PC-9 (cell line): Measurements from ENCODE around the gene EFNA4. TPM values are rescaled to one million over a fixed set of nuclear protein-coding genes. Genes with fewer than 3 reads are reported as not detected.

Source experiments
- BruUV-seq: library from RNA; stranded (reverse); fragments of 400-500 nt; replicated peaks from 2 replicates; lab custom pipeline; 2021; lab: Mats Ljungman, UMichigan
- CTCF ChIA-PET: fragments of 300-600 bp; sonication (Branson Sonifier 250); formaldehyde crosslinking; loops from one replicate; lab custom pipeline; 2022; ENCODE audit warnings: antibody characterized with exemption; lab: Charles Lee
- POLR2A ChIA-PET: fragments of 300-600 bp; sonication (Branson Sonifier 250); formaldehyde crosslinking; loops from one replicate; lab custom pipeline; 2022; ENCODE audit warnings: antibody characterized with exemption; ENCODE audit not compliant: unreplicated experiment; lab: Charles Lee
- DNase-seq, 2 experiments: peaks; one replicate each; pipeline versions ENCODE4 v3.0.0 to v3.0.0-alpha.2; 2015 to 2022; ENCODE audit warnings: mixed read lengths in 1 of 2
- H2AFZ ChIP-seq: fragments of 200-600 bp; sonication (generic); 2 replicates; pipeline ENCODE4 v1.8.1; 2017; ENCODE audit warnings: antibody characterized with exemption
- H3F3A ChIP-seq: fragments of 200-600 bp; sonication (generic); 2 replicates; pipeline ENCODE4 v1.8.1; 2017; ENCODE audit warnings: antibody characterized with exemption, mild to moderate bottlenecking, low read depth; ENCODE audit not compliant: insufficient read depth
- H3K27ac ChIP-seq: fragments of 200-600 bp; sonication (generic); 2 replicates; pipeline ENCODE4 v1.6.1; 2016; ENCODE audit warnings: mixed run types
- H3K27me3 ChIP-seq: fragments of 200-600 bp; sonication (generic); 2 replicates; pipeline ENCODE4 v1.6.1; 2016; ENCODE audit warnings: low read depth, mixed run types; ENCODE audit not compliant: insufficient read depth
- H3K36me3 ChIP-seq: fragments of 200-600 bp; sonication (generic); 2 replicates; pipeline ENCODE4 v1.6.1; 2016; ENCODE audit warnings: low read depth, mixed run types
- H3K4me1 ChIP-seq: fragments of 200-600 bp; sonication (generic); replicated peaks from 2 replicates; pipeline ENCODE4 v1.6.1; 2016; ENCODE audit warnings: mixed run types; ENCODE audit not compliant: insufficient read depth
- H3K4me2 ChIP-seq: fragments of 200-600 bp; sonication (generic); 2 replicates; pipeline ENCODE4 v1.6.1; 2017; ENCODE audit warnings: mixed run types
- H3K4me3 ChIP-seq: fragments of 200-600 bp; sonication (generic); 2 replicates; pipeline ENCODE4 v1.6.1; 2016; ENCODE audit warnings: mixed run types
- H3K79me2 ChIP-seq: fragments of 200-600 bp; sonication (generic); 2 replicates; pipeline ENCODE4 v1.6.1; 2017; ENCODE audit warnings: low read depth, mixed run types
- H3K9me2 ChIP-seq: fragments of 200-600 bp; sonication (generic); 2 replicates; pipeline ENCODE4 v1.8.1; 2017; ENCODE audit warnings: mild to moderate bottlenecking; ENCODE audit not compliant: insufficient read depth
- H3K9me3 ChIP-seq: fragments of 200-600 bp; sonication (generic); 2 replicates; pipeline ENCODE4 v1.8.1; 2016; ENCODE audit warnings: low read depth; ENCODE audit not compliant: insufficient read depth
- H4K20me1 ChIP-seq: fragments of 200-600 bp; sonication (generic); 2 replicates; pipeline ENCODE4 v1.8.1; 2017; ENCODE audit not compliant: insufficient read depth
- EZH2 ChIP-seq: fragments of 200-600 bp; sonication (generic); IDR thresholded peaks from 2 replicates; pipeline ENCODE4 v1.8.0; 2017; ENCODE audit warnings: antibody characterized with exemption, low read depth
- intact Hi-C: fragments of 100-400 bp; cut with micrococcal nuclease; formaldehyde crosslinking; loops from one replicate; pipeline ENCODE4 v1.10.0; 2022; ENCODE audit not compliant: unreplicated experiment
- total RNA-seq: library from RNA; stranded (reverse); gene quantifications from 2 replicates; pipeline ENCODE4 v1.2.3, GENCODE V29; 2021
- TF ChIP-seq, protein P1 (sequence below): fragments of 200-600 bp; sonication (generic); conservative IDR thresholded peaks from 2 replicates; pipeline ENCODE4 v1.6.1; 2017; ENCODE audit warnings: mixed run types, antibody characterized with exemption, mild to moderate bottlenecking, moderate library complexity

EFNA4 gene
- total RNA-seq, 1 experiment from 2014 or later: 14.0 TPM

DNA sequence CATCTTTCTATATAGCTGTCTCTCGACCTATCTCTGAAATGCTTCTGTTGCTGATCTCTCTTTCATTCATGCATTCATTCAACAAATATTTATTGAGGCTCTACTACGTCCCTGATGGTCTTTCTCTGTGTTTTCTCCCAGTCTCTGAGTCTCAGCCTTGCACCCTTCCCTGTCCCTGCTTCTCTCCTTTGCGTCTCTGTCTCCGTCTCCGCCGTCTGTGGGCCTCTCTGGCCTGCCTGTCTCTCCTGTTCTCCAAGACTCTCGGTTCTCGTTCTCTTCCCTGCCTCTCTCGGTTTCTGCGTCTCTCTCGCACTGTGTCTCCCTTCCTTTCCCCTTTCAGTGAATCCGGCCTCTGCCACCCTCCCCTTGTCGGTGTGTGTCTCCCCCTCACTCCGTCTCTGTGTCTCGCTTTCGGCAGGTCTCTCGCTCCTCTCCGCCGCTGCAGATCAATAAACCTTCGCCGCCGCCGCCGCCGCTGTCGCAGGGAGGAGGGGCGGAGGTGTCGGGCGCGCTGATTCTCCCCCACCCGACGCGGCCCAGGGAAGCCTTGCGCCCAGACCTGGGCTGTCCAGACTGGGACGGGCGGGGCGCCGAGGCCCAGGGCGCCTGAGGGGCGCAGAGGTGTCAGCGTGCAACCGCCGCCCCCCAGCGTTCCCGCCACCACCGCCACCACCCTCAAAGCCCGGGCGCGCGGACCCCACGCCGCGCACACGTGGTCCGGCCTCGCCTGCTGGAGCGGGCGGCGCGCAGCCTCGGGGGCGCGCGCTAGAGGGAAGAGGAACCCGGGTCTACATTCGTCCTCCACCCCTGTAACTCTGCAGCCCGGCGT, 18.1 kb downstream of the EFNA4 start:
- Histone ChIP-seq H3K9me2 (no peaks in the 10 kb centered on the region), H3K4me3 (peak overlapping the region; percentile 63; the same call in 1 of the 2 replicates), H3K79me2 (no peaks in the 10 kb centered on the region), H3K27me3 (peaks cover 35% of the 10 kb centered on the region), H2AFZ (no peak overlapping the region), H4K20me1 (no peaks in the 10 kb centered on the region), H3K27ac (no peak overlapping the region), H3F3A (peaks cover 41% of the 10 kb centered on the region; the same call in 1 of the 2 replicates), H3K4me2 (peak overlapping the region; percentile 88), H3K4me1 (peaks cover 69% of the 10 kb centered on the region), H3K36me3 (no peaks in the 10 kb centered on the region), H3K9me3 (no peaks in the 10 kb centered on the region)
- ChIA-PET CTCF (interaction anchor here (0.6 to 1.3 kb wide), 2 partner anchors 31 to 86 kb away, joined by 3 to 7 read pairs; partner anchors contain the start of gene ADAM15), POLR2A (interaction anchor here (0.6 kb wide), 2 partner anchors 79 to 101 kb away, joined by 4 to 11 read pairs; partner anchors contain the start of gene ZBTB7B)
- TF ChIP-seq, protein P1, sequence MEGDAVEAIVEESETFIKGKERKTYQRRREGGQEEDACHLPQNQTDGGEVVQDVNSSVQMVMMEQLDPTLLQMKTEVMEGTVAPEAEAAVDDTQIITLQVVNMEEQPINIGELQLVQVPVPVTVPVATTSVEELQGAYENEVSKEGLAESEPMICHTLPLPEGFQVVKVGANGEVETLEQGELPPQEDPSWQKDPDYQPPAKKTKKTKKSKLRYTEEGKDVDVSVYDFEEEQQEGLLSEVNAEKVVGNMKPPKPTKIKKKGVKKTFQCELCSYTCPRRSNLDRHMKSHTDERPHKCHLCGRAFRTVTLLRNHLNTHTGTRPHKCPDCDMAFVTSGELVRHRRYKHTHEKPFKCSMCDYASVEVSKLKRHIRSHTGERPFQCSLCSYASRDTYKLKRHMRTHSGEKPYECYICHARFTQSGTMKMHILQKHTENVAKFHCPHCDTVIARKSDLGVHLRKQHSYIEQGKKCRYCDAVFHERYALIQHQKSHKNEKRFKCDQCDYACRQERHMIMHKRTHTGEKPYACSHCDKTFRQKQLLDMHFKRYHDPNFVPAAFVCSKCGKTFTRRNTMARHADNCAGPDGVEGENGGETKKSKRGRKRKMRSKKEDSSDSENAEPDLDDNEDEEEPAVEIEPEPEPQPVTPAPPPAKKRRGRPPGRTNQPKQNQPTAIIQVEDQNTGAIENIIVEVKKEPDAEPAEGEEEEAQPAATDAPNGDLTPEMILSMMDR: no peak
- no peak for TF ChIP-seq EZH2
- intact Hi-C loops: no loop called here
- peak in 1 of 2 experiments; percentile 30 for DNase-seq
- BruUV-seq: no TSS peak

DNA sequence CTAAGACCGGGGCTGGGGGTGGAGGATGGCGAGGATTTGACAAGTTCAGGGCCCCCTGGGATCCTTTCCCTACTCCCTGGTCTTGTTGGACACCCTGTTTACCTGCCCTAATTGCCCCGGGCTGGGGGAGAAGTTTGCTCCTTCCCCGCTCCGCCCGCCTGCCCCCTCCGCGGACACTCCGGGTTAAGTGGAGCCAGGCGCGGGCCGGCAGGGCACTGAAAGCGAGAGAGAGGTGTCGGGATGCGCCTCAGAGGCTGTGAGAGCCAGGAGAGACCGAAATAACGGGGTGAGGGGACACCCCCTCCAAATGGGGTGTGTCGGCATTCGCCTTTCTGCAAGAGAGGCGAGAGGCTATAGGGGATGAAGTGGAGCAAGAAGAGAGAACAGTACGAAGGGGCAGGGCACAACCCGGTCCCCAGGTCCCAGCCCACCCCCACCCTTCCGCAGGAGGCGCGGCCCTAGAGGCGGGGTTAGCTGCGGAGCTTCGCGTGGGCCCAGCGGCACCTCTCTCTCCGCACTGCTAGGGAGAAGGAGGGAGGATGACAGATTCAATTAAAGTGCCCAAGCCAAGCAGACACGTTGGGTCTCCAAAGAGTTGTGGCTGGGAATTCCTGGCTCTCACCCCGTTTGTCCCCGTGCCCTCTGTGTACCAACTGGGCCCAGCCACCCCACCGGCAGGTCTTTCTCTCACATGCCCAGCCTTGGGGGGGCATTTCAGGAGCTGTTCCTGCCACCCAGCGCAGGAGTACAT, 18.9 kb downstream of the EFNA4 start:
- Histone ChIP-seq H3K4me1 (peaks cover 67% of the 10 kb centered on the region), H3K4me3 (peak overlapping the region; percentile 14; the same call in 1 of the 2 replicates), H4K20me1 (no peaks in the 10 kb centered on the region), H3K79me2 (no peaks in the 10 kb centered on the region), H3K4me2 (peak overlapping the region; percentile 84), H2AFZ (no peak overlapping the region), H3K9me3 (no peaks in the 10 kb centered on the region), H3K27ac (no peak overlapping the region), H3K9me2 (no peaks in the 10 kb centered on the region), H3F3A (peaks cover 40% of the 10 kb centered on the region; the same call in 1 of the 2 replicates), H3K36me3 (no peaks in the 10 kb centered on the region), H3K27me3 (peaks cover 35% of the 10 kb centered on the region)
- ChIA-PET CTCF (interaction anchor here (0.6 to 1.2 kb wide), 3 partner anchors 23 to 87 kb away, joined by 7 to 9 read pairs (median 7); no protein-coding TSS in a partner anchor), POLR2A (interaction anchor here (0.6 kb wide), 2 partner anchors 80 to 88 kb away, joined by 4 to 14 read pairs; partner anchors contain the start of gene ZBTB7B)
- no peak for TF ChIP-seq EZH2
- TF ChIP-seq, protein P1: no peak
- DNase-seq: no peak
- intact Hi-C loops: loop anchor here (1.0 kb wide), 1 partner anchor 598 kb away; no protein-coding TSS in a partner anchor
- BruUV-seq: no TSS peak
